ENCODE data around the gene FAM168B. TPM values are rescaled to one million over a fixed set of nuclear protein-coding genes. Genes with fewer than 3 reads are reported as not detected.

FAM168B gene
- total RNA-seq, 4 donors from 2014 or later: 77.7 to 88.7 (median 79.8) TPM

- Histone ChIP-seq H3K9me3 (no peaks in the 10 kb centered on the region), H3K27me3 (peaks cover 0 to 6% (median 0%) of the 10 kb centered on the region in 4 donors), H3K4me1 (peaks cover 0 to 18% (median 0%) of the 10 kb centered on the region in 3 donors), H3K27ac (no peak overlapping the region), H3K36me3 (peaks cover 0 to 98% (median 20%) of the 10 kb centered on the region in 3 donors), H3K4me3 (no peak overlapping the region)
- no peak for DNase-seq
- intact Hi-C loops (cut with DNase I): no loop called here
- 75 to 92% methylated on average over 9 of the region's 18 CpGs for WGBS, 2 donors
- TF ChIP-seq CTCF (IDR thresholded peaks at IDR 0.05): no peak
These were observed 49.8 kb downstream of the FAM168B start for GRCh38 chr2:131043199-131044074.

GRCh38 chr2:131042148-131042775 lies 51.0 kb downstream of the FAM168B start:
- WGBS, 2 donors: 64 to 100% methylated on average over 1 to 3 of the region's 7 CpGs
- intact Hi-C loops (cut with DNase I): no loop called here
- no peak overlapping the region for H3K4me3 ChIP-seq
- TF ChIP-seq POLR2A (IDR thresholded peaks at IDR 0.05) (no peak), CTCF (IDR thresholded peaks at IDR 0.05) (no peak)
- H3K4me1 ChIP-seq: peaks cover 0 to 18% (median 0%) of the 10 kb centered on the region in 3 donors
- H3K27me3 ChIP-seq: peaks cover 0 to 6% (median 0%) of the 10 kb centered on the region in 4 donors
- no peak overlapping the region for H3K27ac ChIP-seq
- peaks cover 0 to 87% (median 17%) of the 10 kb centered on the region in 3 donors for H3K36me3 ChIP-seq
- DNase-seq: no peak
- H3K9me3 ChIP-seq: no peaks in the 10 kb centered on the region

GRCh38 chr2:131041402-131042147 lies 51.7 kb downstream of the FAM168B start:
- intact Hi-C loops (cut with DNase I): no loop called here
- WGBS, 2 donors: 80 to 85% methylated on average over 8 to 10 of the region's 14 CpGs
- H3K4me1 ChIP-seq: peaks cover 0 to 18% (median 0%) of the 10 kb centered on the region in 3 donors

GRCh38 chr2:131040661-131041401 lies 52.4 kb downstream of the FAM168B start:
- peaks cover 0 to 87% (median 7%) of the 10 kb centered on the region in 3 donors for H3K36me3 ChIP-seq
- no peak overlapping the region for H3K27ac ChIP-seq
- intact Hi-C loops (cut with DNase I): no loop called here
- H3K9me3 ChIP-seq: no peaks in the 10 kb centered on the region
- TF ChIP-seq POLR2A (IDR thresholded peaks at IDR 0.05) (no peak), CTCF (IDR thresholded peaks at IDR 0.05) (no peak)
- H3K27me3 ChIP-seq: peaks cover 0 to 17% (median 0%) of the 10 kb centered on the region in 4 donors
- DNase-seq: no peak
- 80% methylated on average over 7 to 15 of the region's 23 CpGs for WGBS, 2 donors
- H3K4me1 ChIP-seq: peaks cover 0 to 20% (median 0%) of the 10 kb centered on the region in 3 donors
- H3K4me3 ChIP-seq: no peak overlapping the region

More at GRCh38 chr2:131041402-131042147, 51.7 kb downstream of the FAM168B start:
- TF ChIP-seq POLR2A (IDR thresholded peaks at IDR 0.05) (no peak), CTCF (IDR thresholded peaks at IDR 0.05) (no peak)
- H3K27me3 ChIP-seq: peaks cover 0 to 9% (median 0%) of the 10 kb centered on the region in 4 donors
- peaks cover 0 to 87% (median 10%) of the 10 kb centered on the region in 3 donors for H3K36me3 ChIP-seq
- H3K27ac ChIP-seq: no peak overlapping the region
- H3K9me3 ChIP-seq: no peaks in the 10 kb centered on the region
- DNase-seq: no peak
- H3K4me3 ChIP-seq: no peak overlapping the region
